Hepatocyte (in vitro differentiated cells): Measurements from ENCODE around the gene KIF26B. TPM values are rescaled to one million over a fixed set of nuclear protein-coding genes. Genes with fewer than 3 reads are reported as not detected.

ENCODE experiments used
- DNase-seq: peaks from one replicate; pipeline ENCODE4 v3.0.0-alpha.2; 2016; ENCODE audit warnings: low spot score
- H2AFZ ChIP-seq: fragments of 200-600 bp; sonication (generic); 2 replicates; pipeline ENCODE4 v1.6.0; 2016; ENCODE audit warnings: antibody characterized with exemption, mild to moderate bottlenecking
- H3K27ac ChIP-seq: fragments of 200-600 bp; sonication (generic); 2 replicates; pipeline ENCODE4 v1.5.1; 2016; ENCODE audit warnings: mild to moderate bottlenecking
- H3K27me3 ChIP-seq: fragments of 200-600 bp; sonication (generic); 2 replicates; pipeline ENCODE4 v1.6.1; 2016
- H3K36me3 ChIP-seq: fragments of 200-600 bp; sonication (generic); replicated peaks from 2 replicates; pipeline ENCODE4 v1.5.1; 2016; ENCODE audit warnings: low read depth; ENCODE audit not compliant: insufficient read depth
- H3K4me1 ChIP-seq: fragments of 200-600 bp; sonication (generic); 2 replicates; pipeline ENCODE4 v1.5.1; 2016; ENCODE audit warnings: mild to moderate bottlenecking, moderate library complexity; ENCODE audit not compliant: insufficient read depth
- H3K4me2 ChIP-seq: fragments of 200-600 bp; sonication (generic); 2 replicates; pipeline ENCODE4 v1.6.0; 2016
- H3K4me3 ChIP-seq: fragments of 200-600 bp; sonication (generic); 2 replicates; pipeline ENCODE4 v1.5.1; 2016; ENCODE audit warnings: mild to moderate bottlenecking
- H3K79me2 ChIP-seq: fragments of 200-600 bp; sonication (generic); 2 replicates; pipeline ENCODE4 v1.6.0; 2017; ENCODE audit warnings: mild to moderate bottlenecking
- H3K9me2 ChIP-seq: fragments of 200-600 bp; sonication (generic); replicated peaks from 2 replicates; pipeline ENCODE4 v1.6.0; 2017; ENCODE audit warnings: mild to moderate bottlenecking; ENCODE audit not compliant: insufficient read depth
- H3K9me3 ChIP-seq: fragments of 200-600 bp; sonication (generic); 2 replicates; pipeline ENCODE4 v1.5.1; 2016; ENCODE audit warnings: low read depth, mild to moderate bottlenecking
- H4K20me1 ChIP-seq: fragments of 200-600 bp; sonication (generic); 2 replicates; pipeline ENCODE4 v1.6.0; 2016; ENCODE audit warnings: mild to moderate bottlenecking; ENCODE audit not compliant: insufficient read depth, poor library complexity, severe bottlenecking
- EZH2 ChIP-seq: fragments of 200-600 bp; sonication (generic); IDR thresholded peaks from 2 replicates; pipeline ENCODE4 v1.6.1; 2016; ENCODE audit warnings: antibody characterized with exemption, mild to moderate bottlenecking, borderline replicate concordance
- EZH2phosphoT487 ChIP-seq: fragments of 200-600 bp; sonication (generic); IDR thresholded peaks from one replicate; pipeline ENCODE4 v1.6.1; 2018; ENCODE audit warnings: antibody characterized with exemption, mild to moderate bottlenecking, low read depth, moderate library complexity; ENCODE audit not compliant: unreplicated experiment, severe bottlenecking
- WGBS: methylation state at CpG from one replicate; pipeline ENCODE4 v1.1.6; 2016; ENCODE audit warnings: low lambda C conversion rate; ENCODE audit errors: missing lambda C conversion rate; 5-methylcytosine and 5-hydroxymethylcytosine counted together
- polyA plus RNA-seq: library from polyadenylated mRNA; unstranded; fragments of >200 nt; fragmentation: Nextera tagmentation; extraction: Ambion mirVana; gene quantifications from 2 replicates; pipeline ENCODE4 v1.2.1, GENCODE V29; 2016
- total RNA-seq: library from RNA; depleted of rRNA; stranded (reverse); fragments of >200 nt; gene quantifications from 2 replicates; pipeline ENCODE4 v1.2.3, GENCODE V29; 2014
- TF ChIP-seq, protein P1 (sequence below): fragments of 200-600 bp; sonication (generic); IDR thresholded peaks from 2 replicates; pipeline ENCODE4 v1.5.1; 2016; ENCODE audit warnings: antibody characterized with exemption, mild to moderate bottlenecking; ENCODE audit not compliant: poor library complexity

KIF26B gene
- total and polyA plus RNA-seq, 2 experiments from 2014 or later: 12.7 to 21.6 TPM

DNA sequence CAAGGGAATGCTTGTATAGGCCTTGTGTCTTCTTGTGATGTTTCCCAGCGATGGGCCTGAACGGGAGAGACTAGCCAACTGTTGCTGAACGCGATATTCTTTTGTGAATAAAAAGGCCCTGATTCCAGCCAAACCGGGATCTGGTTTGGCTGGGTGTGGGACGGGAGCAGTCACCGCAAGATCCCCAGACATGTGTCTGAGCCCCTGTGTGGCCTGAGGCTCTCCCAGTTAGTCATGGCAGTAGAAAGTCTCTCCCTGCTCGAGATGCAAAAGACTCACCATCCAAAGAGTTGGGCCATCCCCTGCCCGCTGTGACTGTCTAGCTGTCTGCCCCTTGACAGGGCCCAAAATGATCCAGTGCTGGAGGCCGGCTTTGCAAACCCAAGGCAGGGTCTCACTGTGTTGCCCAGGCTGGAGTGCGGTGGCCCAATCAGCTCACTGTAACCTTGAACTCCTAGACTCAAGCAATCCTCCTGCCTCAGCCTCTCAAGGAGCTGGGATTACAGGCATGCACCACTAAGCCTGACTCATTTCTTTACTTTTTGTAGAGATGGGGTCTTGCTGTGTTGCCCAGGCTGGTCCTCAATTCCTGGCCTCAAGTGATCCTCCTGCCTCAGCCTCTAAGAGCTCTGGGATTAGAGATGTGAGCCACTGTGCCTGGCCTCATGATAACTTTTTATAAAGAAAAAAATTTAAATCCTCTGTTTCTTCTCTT is 56.4 kb downstream of the KIF26B start:
- H3K4me2 ChIP-seq: no peak overlapping the region
- peaks cover 19% of the 10 kb centered on the region for H4K20me1 ChIP-seq
- H2AFZ ChIP-seq: no peak overlapping the region
- no peak for TF ChIP-seq EZH2phosphoT487
- TF ChIP-seq EZH2: no peak
- TF ChIP-seq, protein P1, sequence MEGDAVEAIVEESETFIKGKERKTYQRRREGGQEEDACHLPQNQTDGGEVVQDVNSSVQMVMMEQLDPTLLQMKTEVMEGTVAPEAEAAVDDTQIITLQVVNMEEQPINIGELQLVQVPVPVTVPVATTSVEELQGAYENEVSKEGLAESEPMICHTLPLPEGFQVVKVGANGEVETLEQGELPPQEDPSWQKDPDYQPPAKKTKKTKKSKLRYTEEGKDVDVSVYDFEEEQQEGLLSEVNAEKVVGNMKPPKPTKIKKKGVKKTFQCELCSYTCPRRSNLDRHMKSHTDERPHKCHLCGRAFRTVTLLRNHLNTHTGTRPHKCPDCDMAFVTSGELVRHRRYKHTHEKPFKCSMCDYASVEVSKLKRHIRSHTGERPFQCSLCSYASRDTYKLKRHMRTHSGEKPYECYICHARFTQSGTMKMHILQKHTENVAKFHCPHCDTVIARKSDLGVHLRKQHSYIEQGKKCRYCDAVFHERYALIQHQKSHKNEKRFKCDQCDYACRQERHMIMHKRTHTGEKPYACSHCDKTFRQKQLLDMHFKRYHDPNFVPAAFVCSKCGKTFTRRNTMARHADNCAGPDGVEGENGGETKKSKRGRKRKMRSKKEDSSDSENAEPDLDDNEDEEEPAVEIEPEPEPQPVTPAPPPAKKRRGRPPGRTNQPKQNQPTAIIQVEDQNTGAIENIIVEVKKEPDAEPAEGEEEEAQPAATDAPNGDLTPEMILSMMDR: no peak
- WGBS: 81% methylated on average over 11 of the region's 11 CpGs
- no peaks in the 10 kb centered on the region for H3K36me3 ChIP-seq
- no peaks in the 10 kb centered on the region for H3K9me2 ChIP-seq
- H3K4me3 ChIP-seq: no peak overlapping the region
- peaks cover 86% of the 10 kb centered on the region for H3K79me2 ChIP-seq
- DNase-seq: no peak
- no peaks in the 10 kb centered on the region for H3K9me3 ChIP-seq
- peaks cover 9% of the 10 kb centered on the region for H3K4me1 ChIP-seq
- H3K27me3 ChIP-seq: no peaks in the 10 kb centered on the region
- H3K27ac ChIP-seq: no peak overlapping the region

GRCh38 chr1:245211761-245212160 is 57.0 kb downstream of the KIF26B start:
- WGBS: 96% methylated on average over 9 of the region's 10 CpGs
- H3K27ac ChIP-seq: no peak overlapping the region
- no peak overlapping the region for H3K4me2 ChIP-seq

DNA sequence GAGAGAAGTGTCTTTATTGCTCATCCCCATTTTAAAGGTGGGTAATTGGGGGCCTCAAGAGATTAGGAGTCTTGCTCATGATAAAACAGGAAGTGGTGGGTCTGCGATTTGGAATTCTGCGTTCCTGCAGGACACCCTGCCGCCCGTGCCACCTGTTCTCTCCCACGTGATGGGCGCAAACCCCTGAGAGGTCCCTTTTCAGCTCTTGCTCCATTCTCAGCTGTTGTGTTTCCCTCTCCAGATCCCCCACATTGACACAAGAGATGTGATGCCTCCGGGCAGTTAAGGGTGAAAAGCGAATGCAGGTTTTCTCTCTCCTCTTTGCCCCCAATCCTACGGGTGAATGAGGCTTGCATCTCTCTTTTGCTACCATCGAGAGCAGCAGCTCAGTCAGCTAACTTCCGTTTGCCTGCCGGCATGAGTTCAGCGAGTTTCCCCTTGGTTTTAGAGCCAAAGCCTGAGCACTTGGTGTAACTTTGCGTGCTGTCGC is 57.5 kb downstream of the KIF26B start:
- Histone ChIP-seq H2AFZ (no peak overlapping the region), H3K4me3 (no peak overlapping the region), H4K20me1 (peaks cover 16% of the 10 kb centered on the region), H3K79me2 (peaks cover 85% of the 10 kb centered on the region), H3K4me1 (no peaks in the 10 kb centered on the region), H3K9me2 (no peaks in the 10 kb centered on the region), H3K27ac (no peak overlapping the region), H3K4me2 (no peak overlapping the region), H3K27me3 (no peaks in the 10 kb centered on the region), H3K9me3 (no peaks in the 10 kb centered on the region), H3K36me3 (no peaks in the 10 kb centered on the region)
- DNase-seq: no peak
- TF ChIP-seq, protein P1: no peak
- TF ChIP-seq EZH2phosphoT487: no peak
- TF ChIP-seq EZH2: no peak
- WGBS: 92% methylated on average over 15 of the region's 15 CpGs

More at GRCh38 chr1:245211761-245212160, 57.0 kb downstream of the KIF26B start:
- Histone ChIP-seq H3K9me3 (no peaks in the 10 kb centered on the region), H3K9me2 (no peaks in the 10 kb centered on the region), H2AFZ (no peak overlapping the region), H3K4me1 (peaks cover 3% of the 10 kb centered on the region), H3K79me2 (peaks cover 85% of the 10 kb centered on the region), H4K20me1 (peaks cover 19% of the 10 kb centered on the region), H3K27me3 (no peaks in the 10 kb centered on the region), H3K4me3 (no peak overlapping the region), H3K36me3 (no peaks in the 10 kb centered on the region)
- TF ChIP-seq EZH2phosphoT487 (no peak), EZH2 (no peak)
- TF ChIP-seq, protein P1: no peak
- DNase-seq: no peak
